Measurements from ENCODE around the gene ZFAND6. TPM values are rescaled to one million over a fixed set of nuclear protein-coding genes. Genes with fewer than 3 reads are reported as not detected.
"Not testable (repeated sequence)": the region's sequence is repeated elsewhere in the genome, so short reads cannot be mapped to it uniquely, and the experiment has no call there.

Gene ZFAND6
- total RNA-seq, 2 experiments from 2014 or later = 86.2 to 122 TPM

DNA sequence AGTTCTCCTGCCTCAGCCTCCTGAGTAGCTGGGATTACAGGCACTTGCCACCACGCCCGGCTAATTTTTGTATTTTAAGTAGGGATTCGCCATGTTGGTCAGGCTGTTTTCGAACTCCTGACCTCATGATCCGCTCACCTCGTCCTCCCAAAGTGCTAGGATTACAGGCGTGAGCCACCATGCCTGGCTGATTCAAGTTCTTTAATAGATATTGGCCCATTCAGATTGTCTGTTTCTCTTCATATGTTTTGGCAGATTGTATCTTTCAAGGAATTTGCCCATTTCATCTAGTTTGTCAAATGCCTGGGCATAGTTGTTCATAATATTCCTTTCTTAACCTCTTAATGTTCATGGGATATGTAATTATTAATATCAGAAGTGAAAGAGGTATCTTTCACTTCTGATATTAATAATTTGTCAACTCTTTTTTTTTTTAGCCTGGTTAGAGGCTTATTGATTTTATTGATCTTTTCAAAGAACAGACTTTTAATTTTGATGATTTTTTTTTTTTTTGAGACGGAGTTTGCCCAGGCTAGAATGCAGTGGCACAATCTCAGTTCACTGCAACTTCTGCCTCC is 40.2 kb upstream of the ZFAND6 start:
- Histone ChIP-seq H3K4me3 (ENCODE audit: low read depth, low read length, poor library complexity, severe bottlenecking) (no peak overlapping the region), H3K79me2 (ENCODE audit: insufficient read depth, low read depth, low read length) (no peaks in the 10 kb centered on the region), H3K27ac (ENCODE audit: low read depth, low read length, poor library complexity, severe bottlenecking) (no peak overlapping the region), H2AFZ (ENCODE audit: low read length) (no peak overlapping the region), H3K9me3 (ENCODE audit: low read length) (no peaks in the 10 kb centered on the region; the same call in 1 of the 2 replicates), H3K4me1 (ENCODE audit: insufficient read depth, low read length, poor library complexity, severe bottlenecking) (peaks cover 29% of the 10 kb centered on the region), H4K20me1 (ENCODE audit: insufficient read depth, low read length) (no peaks in the 10 kb centered on the region), H3K9me2 (ENCODE audit: insufficient read depth, low read length) (no peaks in the 10 kb centered on the region), H3K36me3 (ENCODE audit: insufficient read depth, low read length) (no peaks in the 10 kb centered on the region), H3K4me2 (ENCODE audit: low read length) (peak overlapping the region; percentile 65; the same call in 1 of the 2 replicates)
- TF ChIP-seq EZH2phosphoT487 (IDR thresholded peaks at IDR 0.05; ENCODE audit: borderline replicate concordance, low read depth, low read length) = no peak
- TF ChIP-seq, protein P1, sequence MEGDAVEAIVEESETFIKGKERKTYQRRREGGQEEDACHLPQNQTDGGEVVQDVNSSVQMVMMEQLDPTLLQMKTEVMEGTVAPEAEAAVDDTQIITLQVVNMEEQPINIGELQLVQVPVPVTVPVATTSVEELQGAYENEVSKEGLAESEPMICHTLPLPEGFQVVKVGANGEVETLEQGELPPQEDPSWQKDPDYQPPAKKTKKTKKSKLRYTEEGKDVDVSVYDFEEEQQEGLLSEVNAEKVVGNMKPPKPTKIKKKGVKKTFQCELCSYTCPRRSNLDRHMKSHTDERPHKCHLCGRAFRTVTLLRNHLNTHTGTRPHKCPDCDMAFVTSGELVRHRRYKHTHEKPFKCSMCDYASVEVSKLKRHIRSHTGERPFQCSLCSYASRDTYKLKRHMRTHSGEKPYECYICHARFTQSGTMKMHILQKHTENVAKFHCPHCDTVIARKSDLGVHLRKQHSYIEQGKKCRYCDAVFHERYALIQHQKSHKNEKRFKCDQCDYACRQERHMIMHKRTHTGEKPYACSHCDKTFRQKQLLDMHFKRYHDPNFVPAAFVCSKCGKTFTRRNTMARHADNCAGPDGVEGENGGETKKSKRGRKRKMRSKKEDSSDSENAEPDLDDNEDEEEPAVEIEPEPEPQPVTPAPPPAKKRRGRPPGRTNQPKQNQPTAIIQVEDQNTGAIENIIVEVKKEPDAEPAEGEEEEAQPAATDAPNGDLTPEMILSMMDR (conservative IDR thresholded peaks at IDR 0.05; ENCODE audit: low read length) = no peak
- ChIA-PET CTCF (ENCODE audit: unreplicated experiment) (no interaction called here), POLR2A (interaction anchor here (0.7 to 0.8 kb wide), 3 partner anchors 13 to 132 kb away, joined by 3 to 5 read pairs (median 3); no protein-coding TSS in a partner anchor)
- no TSS peak for BruUV-seq (replicated peaks)
- intact Hi-C loops (cut with micrococcal nuclease; ENCODE audit: unreplicated experiment) = no loop called here
- DNase-seq (ENCODE audit: low spot score) = no peak

GRCh38 chr15:80020149-80020548 is 39.3 kb upstream of the ZFAND6 start:
- H3K9me2 ChIP-seq (ENCODE audit: insufficient read depth, low read length); H3K4me3 ChIP-seq (ENCODE audit: low read depth, low read length, poor library complexity, severe bottlenecking); H3K36me3 ChIP-seq (ENCODE audit: insufficient read depth, low read length); CTCF ChIA-PET (ENCODE audit: unreplicated experiment); H3K4me2 ChIP-seq (ENCODE audit: low read length); H3K79me2 ChIP-seq (ENCODE audit: insufficient read depth, low read depth, low read length); H3K27ac ChIP-seq (ENCODE audit: low read depth, low read length, poor library complexity, severe bottlenecking); DNase-seq (ENCODE audit: low spot score); BruUV-seq (replicated peaks); H3K9me3 ChIP-seq (ENCODE audit: low read length); H2AFZ ChIP-seq (ENCODE audit: low read length); H4K20me1 ChIP-seq (ENCODE audit: insufficient read depth, low read length); intact Hi-C loops (cut with micrococcal nuclease; ENCODE audit: unreplicated experiment): not testable (repeated sequence)
- POLR2A ChIA-PET = interaction anchor here (0.7 to 0.8 kb wide), 2 partner anchors 84 to 133 kb away, joined by 3 to 5 read pairs; no protein-coding TSS in a partner anchor
- H3K4me1 ChIP-seq (ENCODE audit: insufficient read depth, low read length, poor library complexity, severe bottlenecking) = peaks cover 29% of the 10 kb centered on the region

GRCh38 chr15:80020731-80021130 is 38.7 kb upstream of the ZFAND6 start:
- POLR2A ChIA-PET = interaction anchor here (0.6 kb wide), 1 partner anchor 131 kb away, joined by 4 read pairs; no protein-coding TSS in a partner anchor
- Histone ChIP-seq H3K27ac (ENCODE audit: low read depth, low read length, poor library complexity, severe bottlenecking) (no peak overlapping the region), H3K4me2 (ENCODE audit: low read length) (no peak overlapping the region), H3K79me2 (ENCODE audit: insufficient read depth, low read depth, low read length) (no peaks in the 10 kb centered on the region), H2AFZ (ENCODE audit: low read length) (no peak overlapping the region), H3K4me1 (ENCODE audit: insufficient read depth, low read length, poor library complexity, severe bottlenecking) (peaks cover 29% of the 10 kb centered on the region), H3K9me2 (ENCODE audit: insufficient read depth, low read length) (no peaks in the 10 kb centered on the region), H3K36me3 (ENCODE audit: insufficient read depth, low read length) (no peaks in the 10 kb centered on the region), H4K20me1 (ENCODE audit: insufficient read depth, low read length) (no peaks in the 10 kb centered on the region), H3K9me3 (ENCODE audit: low read length) (no peaks in the 10 kb centered on the region), H3K4me3 (ENCODE audit: low read depth, low read length, poor library complexity, severe bottlenecking) (no peak overlapping the region)
- TF ChIP-seq EZH2phosphoT487 (IDR thresholded peaks at IDR 0.05; ENCODE audit: borderline replicate concordance, low read depth, low read length) = no peak
- TF ChIP-seq, protein P1 (conservative IDR thresholded peaks at IDR 0.05; ENCODE audit: low read length) = no peak
- no TSS peak for BruUV-seq (replicated peaks)
- CTCF ChIA-PET (ENCODE audit: unreplicated experiment) = no interaction called here
- intact Hi-C loops (cut with micrococcal nuclease; ENCODE audit: unreplicated experiment) = no loop called here
- DNase-seq (ENCODE audit: low spot score) = no peak

Data from OCI-LY7 (cell line).